Heart left ventricle (tissue), 16 donors: ENCODE measurements around the gene ADRA2B. TPM values are rescaled to one million over a fixed set of nuclear protein-coding genes. Genes with fewer than 3 reads are reported as not detected.

Experiments
- ATAC-seq, 4 donors: fragments of 200-7000 bp; cut with Tn5 transposase; one replicate each; pipeline ENCODE4 v1.9.1; 2020 to 2022; ENCODE audit warnings: moderate library complexity in 4 of 4, mild to moderate bottlenecking in 3 of 4, moderate number of reproducible peaks in 1 of 4
- DNase-seq, 5 donors: peaks; one replicate each; pipeline ENCODE4 v3.0.0-alpha.2; 2020
- H3K27ac ChIP-seq, 12 donors: fragments of 200-600 bp; sonication (generic) in 4 of 12; one replicate each; pipeline versions ENCODE4 v1.5.0 to v1.8.0; 2016 to 2022; ENCODE audit warnings: mild to moderate bottlenecking in 2 of 12
- H3K27me3 ChIP-seq, 9 donors: fragments of 200-600 bp; sonication (generic) in 2 of 9; one replicate each; pipeline versions ENCODE4 v1.5.1 to v1.8.0; 2016 to 2022; ENCODE audit warnings: mild to moderate bottlenecking in 3 of 9
- H3K36me3 ChIP-seq, 9 donors: fragments of 200-600 bp; sonication (generic) in 2 of 9; one replicate each; pipeline versions ENCODE4 v1.5.0 to v1.8.0; 2018 to 2022; ENCODE audit warnings: mild to moderate bottlenecking in 2 of 9
- H3K4me1 ChIP-seq, 12 donors: fragments of 200-600 bp; sonication (generic) in 4 of 12; one replicate each; pipeline versions ENCODE4 v1.5.0 to v1.8.0; 2016 to 2022; ENCODE audit warnings: mild to moderate bottlenecking in 3 of 12
- H3K4me3 ChIP-seq, 12 donors: fragments of 200-600 bp; sonication (generic) in 4 of 12; one replicate each; pipeline versions ENCODE4 v1.5.0 to v1.8.0; 2017 to 2022; ENCODE audit warnings: mild to moderate bottlenecking in 9 of 12, moderate library complexity in 4 of 12
- H3K9me3 ChIP-seq, 12 donors: fragments of 200-600 bp; sonication (generic) in 4 of 12; one replicate each; pipeline versions ENCODE4 v1.5.0 to v1.8.0; 2016 to 2022; ENCODE audit warnings: mild to moderate bottlenecking in 1 of 12
- CTCF ChIP-seq, 12 donors: fragments of 200-600 bp; sonication (generic) in 4 of 12; IDR thresholded peaks; one replicate each; pipeline versions ENCODE4 v1.5.0 to v1.8.0; 2018 to 2022; ENCODE audit warnings: antibody characterized with exemption in 12 of 12, mild to moderate bottlenecking in 5 of 12
- POLR2A ChIP-seq, 2 donors: fragments of 450-650 bp; IDR thresholded peaks; one replicate each; pipeline ENCODE4 v1.6.1; 2017; ENCODE audit warnings: antibody characterized with exemption in 2 of 2, mild to moderate bottlenecking in 2 of 2, moderate library complexity in 2 of 2
- WGBS, 4 donors: extraction: QIAGEN DNeasy Blood & Tissue Kit in 2 of 4; methylation state at CpG; one replicate each; pipeline versions ENCODE4 v1.1.5 to v1.1.7; 2013 to 2018; 5-methylcytosine and 5-hydroxymethylcytosine counted together
- intact Hi-C, 10 donors: fragments of 100-400 bp; cut with DNase I; formaldehyde crosslinking; loops; one replicate each; pipeline versions ENCODE4 v1.11.1 to v1.14.2; 2022
- polyA plus RNA-seq, 2 donors: library from polyadenylated mRNA; stranded (reverse); fragments of 200-250 nt; gene quantifications; one replicate each; pipeline ENCODE4 v1.2.3, GENCODE V29; 2013
- total RNA-seq, 9 donors: library from RNA; depleted of rRNA in 2 of 9; stranded (reverse); fragments of >200 nt in 2 of 9; fragmentation: NEBNext Ultra II Directional in 3 of 9; extraction: Animal tissue kit (Norgen Biotek cat#: 25700) in 3 of 9; gene quantifications; one replicate each; pipeline versions ENCODE4 v1.1.0 to v1.2.4, GENCODE V29; 2016 to 2023
- donor health status: ischemic (EF 13 %, LVEDD 7.1; RV severe dilation, severe dysfunction).
- donor health status: healthy with polysubstance abuse.
- donor health status: DM: no; HTN: yes; CAD: no.
- donor health status: DM: no; HTN: no; CAD: no.
- donor health status: ischemic (EF 25% LVEDD 6.9; RV normal size, moderate dysfunction).
- donor health status: ischemic (EF 25% LVEDD 5.7; RV mildly dilated, moderate dysfunction).
- donor health status: healthy.
- donor health status: DM: yes; HTN: yes; CAD: no.
- donor health status: ischemic (EF 35%, LVEDD 5.7; RV mildly dilated, moderate dysfunction).
- donor health status: nonischemic (EF 11% LVEDD 7.7; RV severe dilation, severe dysfunction).
- donor health status: DM: yes; HTN: yes; CAD: no.
- donor health status: PGD.
- donor health status: ischemic (EF 29% LVEDD 5.4; RV normal size, mild dysfunction).
- donor health status: nonischemic (EF 23%, LVEDD 6.1; RV moderate dilation, normal function).

Gene ADRA2B
- total and polyA plus RNA-seq, 11 donors, result 1.5 to 6.1 (median 3.5) TPM

GRCh38 chr2:96102596-96103186, 13.7 kb downstream of the ADRA2B start:
- 96 to 99% (median 97%) methylated on average over 10 to 15 of the region's 15 CpGs for whole genome bisulfite sequencing, 4 donors
- H3K4me3 ChIP-seq, result no peak overlapping the region
- no peaks in the 10 kb centered on the region for H3K36me3 ChIP-seq
- H3K9me3 ChIP-seq, result peaks cover 0 to 16% (median 10%) of the 10 kb centered on the region in 12 donors
- H3K27me3 ChIP-seq, result no peaks in the 10 kb centered on the region
- intact Hi-C loops, result no loop called here
- peaks cover 18 to 54% (median 30%) of the 10 kb centered on the region in 12 donors for H3K4me1 ChIP-seq
- TF ChIP-seq POLR2A (IDR thresholded peaks at IDR 0.05) (no peak), CTCF (IDR thresholded peaks at IDR 0.05) (no peak)
- peak overlapping the region in 4 of 12 donors; percentile 9 to 37 (median 30) for H3K27ac ChIP-seq
- no peak for ATAC-seq
- DNase-seq, result peak in 4 of 5 donors; percentile 4 to 23 (median 14)

DNA sequence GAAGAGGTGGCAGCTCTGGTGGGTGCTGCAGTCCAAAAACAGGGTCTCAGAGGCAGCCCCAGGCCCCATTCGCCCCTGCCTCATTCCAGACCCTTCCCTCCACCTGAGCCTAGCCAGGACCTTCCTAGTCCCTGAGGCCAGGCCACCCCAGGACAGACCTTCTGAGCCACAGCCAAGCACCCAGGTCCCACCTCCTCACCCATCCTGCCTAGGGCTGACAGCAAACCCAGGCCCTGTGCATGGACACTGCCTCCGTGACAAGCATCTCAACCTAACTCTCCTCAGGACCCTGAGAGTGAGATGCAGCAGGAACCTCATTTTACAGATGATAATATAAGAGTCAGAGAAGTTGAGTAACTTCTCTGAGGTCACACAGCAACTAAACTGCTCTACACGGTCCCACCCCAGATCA, 15.5 kb downstream of the ADRA2B start:
- DNase-seq (peak in 3 of 5 donors; percentile 5 to 37 (median 16)), ATAC-seq (no peak)
- peaks cover 18 to 51% (median 29%) of the 10 kb centered on the region in 12 donors for H3K4me1 ChIP-seq

DNA sequence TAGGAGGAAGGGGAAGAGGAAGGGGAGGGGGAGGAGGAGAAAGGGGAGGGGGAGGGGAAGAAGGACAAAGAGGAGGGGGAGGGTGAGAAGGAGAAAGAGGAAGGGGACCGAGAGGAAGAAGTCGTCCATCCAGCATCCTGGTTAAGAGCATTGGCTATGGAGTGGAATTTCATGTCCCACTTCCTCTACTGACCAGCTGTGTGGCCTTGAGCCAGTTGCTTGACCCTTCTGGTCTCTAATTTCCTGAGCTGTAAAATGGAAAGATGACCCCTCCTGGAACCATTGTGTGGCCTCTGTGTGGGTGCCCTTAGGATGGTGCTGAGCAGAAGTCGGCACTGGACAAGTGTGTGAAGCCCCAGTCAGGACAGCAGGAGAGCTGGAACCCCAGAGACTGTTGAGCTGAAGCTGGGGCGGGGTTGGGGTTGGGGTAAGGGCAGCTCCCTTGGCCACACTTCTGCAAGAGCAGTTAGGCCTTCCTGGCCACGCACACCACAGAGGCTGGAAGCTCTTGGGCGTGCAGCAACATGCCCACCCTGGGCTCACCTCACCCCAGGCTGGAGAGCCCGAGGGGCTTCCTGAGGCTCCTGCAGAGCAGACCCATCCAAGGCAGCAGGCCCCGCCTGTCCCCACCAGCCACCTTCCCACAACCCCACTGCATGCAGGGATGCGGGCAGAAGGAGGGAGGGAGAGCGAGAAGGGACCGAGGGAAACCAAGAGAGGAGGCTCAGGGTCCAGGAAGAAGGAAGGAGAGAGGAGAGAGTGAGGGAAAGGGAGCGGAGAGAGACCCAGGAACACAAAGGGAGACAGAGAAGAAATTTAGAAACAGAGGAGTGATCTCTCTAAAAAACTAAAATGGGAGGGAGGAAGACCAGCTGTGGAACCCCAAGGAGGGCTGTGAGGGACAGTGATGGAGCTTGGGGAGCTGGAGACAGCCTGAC, 16.2 kb downstream of the ADRA2B start:
- H3K27ac ChIP-seq, result peak overlapping the region in 7 of 12 donors; percentile 5 to 89 (median 57)
- intact Hi-C loops, result no loop called here
- H3K27me3 ChIP-seq, result no peaks in the 10 kb centered on the region
- WGBS, 4 donors, result 77 to 83% (median 78%) methylated on average over 11 to 12 of the region's 12 CpGs
- ATAC-seq (no peak), DNase-seq (peak in 4 of 5 donors; percentile 3 to 46 (median 18))
- peaks cover 18 to 51% (median 31%) of the 10 kb centered on the region in 12 donors for H3K4me1 ChIP-seq
- peaks cover 0 to 7% (median 3%) of the 10 kb centered on the region in 12 donors for H3K9me3 ChIP-seq
- H3K4me3 ChIP-seq, result no peak overlapping the region
- TF ChIP-seq CTCF (IDR thresholded peaks at IDR 0.05), result no peak
- no peak for TF ChIP-seq POLR2A (IDR thresholded peaks at IDR 0.05)
- H3K36me3 ChIP-seq, result no peaks in the 10 kb centered on the region

More for the DNA sequence above, 15.5 kb downstream of the ADRA2B start:
- H3K27me3 ChIP-seq, result no peaks in the 10 kb centered on the region
- TF ChIP-seq CTCF (IDR thresholded peaks at IDR 0.05) (no peak), POLR2A (IDR thresholded peaks at IDR 0.05) (no peak)
- intact Hi-C loops, result no loop called here
- H3K9me3 ChIP-seq, result peaks cover 0 to 13% (median 10%) of the 10 kb centered on the region in 12 donors
- 91 to 95% (median 93%) methylated on average over 3 of the region's 3 CpGs for WGBS, 4 donors
- no peaks in the 10 kb centered on the region for H3K36me3 ChIP-seq
- H3K4me3 ChIP-seq, result no peak overlapping the region
- H3K27ac ChIP-seq, result peak overlapping the region in 3 of 12 donors; percentile 8 to 89 (median 87)
